Measurements from ENCODE around the gene SENP1.
A peak's percentile ranks its signal among the peaks of the same experiment; 100 is the strongest.

The SENP1 gene

GRCh38 chr12:48110691-48111311 is 4.9 kb upstream of the SENP1 start:
- DNase-seq = no peak

GRCh38 chr12:48109424-48109823 is 3.5 kb upstream of the SENP1 start:
- no peak for DNase-seq

- DNase-seq = no peak
Measured at GRCh38 chr12:48106681-48107613, 1.1 kb upstream of the SENP1 start.

GRCh38 chr12:48105321-48105866 is 485 bp downstream of the SENP1 start:
- DNase-seq = no peak

- no peak for DNase-seq
Measured at GRCh38 chr12:48104531-48104930, 1.3 kb downstream of the SENP1 start.

GRCh38 chr12:48092611-48093010 is 13.3 kb downstream of the SENP1 start:
- no peak for DNase-seq

GRCh38 chr12:48086327-48086726 is 19.6 kb downstream of the SENP1 start:
- DNase-seq = no peak

GRCh38 chr12:48084841-48085460 is 20.9 kb downstream of the SENP1 start:
- no peak for DNase-seq

- no peak for DNase-seq
Measured at GRCh38 chr12:48084066-48084465, 21.8 kb downstream of the SENP1 start.

- DNase-seq = no peak
Measured at GRCh38 chr12:48080821-48081220, 25.1 kb downstream of the SENP1 start.

GRCh38 chr12:48080285-48080684 is 25.6 kb downstream of the SENP1 start:
- no peak for DNase-seq

GRCh38 chr12:48078901-48079300 is 27.0 kb downstream of the SENP1 start:
- DNase-seq = peak; percentile 17

- no peak for DNase-seq
Measured at GRCh38 chr12:48077111-48077510, 28.8 kb downstream of the SENP1 start.

- no peak for DNase-seq
Measured at GRCh38 chr12:48075832-48076231, 30.0 kb downstream of the SENP1 start.

GRCh38 chr12:48074266-48074665 is 31.6 kb downstream of the SENP1 start:
- DNase-seq = no peak

- DNase-seq = no peak
Measured at GRCh38 chr12:48072266-48072665, 33.6 kb downstream of the SENP1 start.

GRCh38 chr12:48071808-48072207 is 34.1 kb downstream of the SENP1 start:
- DNase-seq = no peak

GRCh38 chr12:48070731-48071130 is 35.1 kb downstream of the SENP1 start:
- no peak for DNase-seq

- no peak for DNase-seq
Measured at GRCh38 chr12:48070033-48070432, 35.8 kb downstream of the SENP1 start.

GRCh38 chr12:48069241-48069640 is 36.6 kb downstream of the SENP1 start:
- DNase-seq = no peak

GRCh38 chr12:48068457-48068856 is 37.4 kb downstream of the SENP1 start:
- no peak for DNase-seq

- no peak for DNase-seq
Measured at GRCh38 chr12:48067250-48067938, 38.5 kb downstream of the SENP1 start.

- DNase-seq = no peak
Measured at GRCh38 chr12:48065041-48065440, 40.8 kb downstream of the SENP1 start.
